ENCODE data around the gene TNFAIP8L1. TPM values are rescaled to one million over a fixed set of nuclear protein-coding genes. Genes with fewer than 3 reads are reported as not detected.

The TNFAIP8L1 gene
- total RNA-seq, 1 donor from 2014 or later, result 8.9 TPM

DNA sequence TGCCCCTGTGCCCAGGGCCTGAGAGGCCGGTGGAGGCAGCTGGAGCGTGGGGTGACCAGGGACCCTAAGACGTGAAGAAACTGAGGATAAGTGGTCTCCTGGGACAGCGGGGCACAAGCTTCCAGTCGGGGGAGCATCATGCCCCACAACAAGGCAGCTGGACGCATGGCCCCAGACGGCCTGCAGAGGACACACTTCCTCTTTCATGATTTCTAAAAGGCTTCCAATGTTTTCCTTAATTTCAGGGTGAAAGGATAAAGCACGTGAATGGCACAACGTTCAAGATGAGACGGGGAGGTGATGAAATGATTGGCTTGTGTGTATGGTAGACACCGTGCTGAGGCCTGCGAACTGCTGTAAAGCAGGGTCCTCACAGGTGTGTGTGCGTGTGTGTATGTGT lies 51.0 kb downstream of the TNFAIP8L1 start:
- no peaks in the 10 kb centered on the region for H3K27me3 Mint-ChIP-seq
- no peak for DNase-seq (ENCODE audit: extremely low spot score, unreplicated experiment)
- H3K27ac Mint-ChIP-seq, result no peak overlapping the region
- H3K4me3 Mint-ChIP-seq, result no peak overlapping the region
- H3K4me1 Mint-ChIP-seq (ENCODE audit: unreplicated experiment), result no peaks in the 10 kb centered on the region
- H3K9me3 Mint-ChIP-seq, result no peaks in the 10 kb centered on the region
- peaks cover 7% of the 10 kb centered on the region for H3K36me3 Mint-ChIP-seq
- TF ChIP-seq, protein P1, sequence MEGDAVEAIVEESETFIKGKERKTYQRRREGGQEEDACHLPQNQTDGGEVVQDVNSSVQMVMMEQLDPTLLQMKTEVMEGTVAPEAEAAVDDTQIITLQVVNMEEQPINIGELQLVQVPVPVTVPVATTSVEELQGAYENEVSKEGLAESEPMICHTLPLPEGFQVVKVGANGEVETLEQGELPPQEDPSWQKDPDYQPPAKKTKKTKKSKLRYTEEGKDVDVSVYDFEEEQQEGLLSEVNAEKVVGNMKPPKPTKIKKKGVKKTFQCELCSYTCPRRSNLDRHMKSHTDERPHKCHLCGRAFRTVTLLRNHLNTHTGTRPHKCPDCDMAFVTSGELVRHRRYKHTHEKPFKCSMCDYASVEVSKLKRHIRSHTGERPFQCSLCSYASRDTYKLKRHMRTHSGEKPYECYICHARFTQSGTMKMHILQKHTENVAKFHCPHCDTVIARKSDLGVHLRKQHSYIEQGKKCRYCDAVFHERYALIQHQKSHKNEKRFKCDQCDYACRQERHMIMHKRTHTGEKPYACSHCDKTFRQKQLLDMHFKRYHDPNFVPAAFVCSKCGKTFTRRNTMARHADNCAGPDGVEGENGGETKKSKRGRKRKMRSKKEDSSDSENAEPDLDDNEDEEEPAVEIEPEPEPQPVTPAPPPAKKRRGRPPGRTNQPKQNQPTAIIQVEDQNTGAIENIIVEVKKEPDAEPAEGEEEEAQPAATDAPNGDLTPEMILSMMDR (conservative IDR thresholded peaks at IDR 0.05), result no peak

DNA sequence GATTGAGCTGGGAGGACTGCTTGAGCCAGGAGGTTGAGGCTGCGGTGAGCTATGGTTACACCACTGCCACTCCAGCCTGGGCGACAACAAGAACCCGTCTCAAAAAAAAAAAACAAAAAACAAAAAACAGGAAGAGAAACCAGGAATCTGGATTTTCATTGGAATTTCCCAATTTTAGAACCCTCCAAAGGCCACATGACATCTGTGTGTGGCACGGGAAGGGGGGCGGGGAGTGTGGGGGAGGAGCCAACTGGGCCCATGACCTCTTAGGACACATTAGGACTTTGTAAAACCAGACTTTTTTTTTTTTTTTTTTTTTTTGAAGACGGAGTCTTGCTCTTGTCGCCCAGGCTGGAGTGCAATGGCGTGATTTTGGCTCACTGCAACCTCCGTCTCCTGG lies 52.1 kb downstream of the TNFAIP8L1 start:
- H3K27ac Mint-ChIP-seq, result no peak overlapping the region
- no peaks in the 10 kb centered on the region for H3K9me3 Mint-ChIP-seq
- H3K4me1 Mint-ChIP-seq (ENCODE audit: unreplicated experiment), result no peaks in the 10 kb centered on the region
- TF ChIP-seq, protein P1 (conservative IDR thresholded peaks at IDR 0.05), result no peak
- no peak overlapping the region for H3K4me3 Mint-ChIP-seq
- DNase-seq (ENCODE audit: extremely low spot score, unreplicated experiment), result no peak
- peaks cover 7% of the 10 kb centered on the region for H3K36me3 Mint-ChIP-seq
- no peaks in the 10 kb centered on the region for H3K27me3 Mint-ChIP-seq

DNA sequence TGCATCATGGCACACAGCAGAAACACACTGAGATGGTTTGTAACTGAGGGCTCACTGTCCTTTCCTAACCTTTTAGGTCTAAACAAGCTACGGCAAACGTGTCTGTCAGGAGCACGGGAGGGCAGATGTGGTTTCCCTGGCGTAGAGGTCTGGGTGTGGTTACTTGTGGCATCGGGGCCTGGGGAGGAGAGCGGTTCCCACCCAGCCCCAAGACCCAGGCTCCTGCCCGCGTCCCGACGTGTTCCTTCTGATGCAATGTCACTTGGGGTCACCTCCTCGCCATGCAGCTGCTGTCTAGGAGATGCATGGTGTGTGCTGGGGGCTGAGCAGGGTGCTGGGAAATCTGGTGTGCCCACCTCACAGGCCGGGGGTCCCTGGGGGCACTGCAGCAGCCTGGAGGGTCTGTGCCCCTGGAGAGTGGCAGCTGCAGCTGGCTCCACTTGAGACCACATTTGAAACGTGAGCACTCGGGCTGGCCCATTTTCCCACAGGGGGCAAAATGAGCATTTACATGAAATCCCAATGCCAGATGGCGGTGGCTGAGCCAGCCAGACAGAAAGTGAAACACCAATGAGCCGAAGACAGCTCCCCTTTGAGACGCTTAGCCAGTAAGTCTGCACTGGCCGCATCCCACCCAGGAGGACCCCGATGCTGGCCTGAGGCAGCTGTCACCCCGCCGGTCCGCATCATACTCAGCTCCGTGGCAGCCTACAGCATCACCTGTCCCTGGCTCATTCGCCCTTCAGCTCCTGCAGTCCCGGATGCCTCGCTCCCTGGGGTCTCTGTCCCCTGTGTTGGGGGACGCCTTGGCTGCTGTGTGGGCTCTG lies 53.1 kb downstream of the TNFAIP8L1 start:
- Mint-ChIP-seq H3K27ac (no peak overlapping the region), H3K27me3 (no peaks in the 10 kb centered on the region), H3K9me3 (no peaks in the 10 kb centered on the region), H3K4me1 (ENCODE audit: unreplicated experiment) (no peaks in the 10 kb centered on the region), H3K36me3 (peaks cover 7% of the 10 kb centered on the region), H3K4me3 (no peak overlapping the region)
- DNase-seq (ENCODE audit: extremely low spot score, unreplicated experiment), result no peak
- TF ChIP-seq, protein P1 (conservative IDR thresholded peaks at IDR 0.05), result no peak

DNA sequence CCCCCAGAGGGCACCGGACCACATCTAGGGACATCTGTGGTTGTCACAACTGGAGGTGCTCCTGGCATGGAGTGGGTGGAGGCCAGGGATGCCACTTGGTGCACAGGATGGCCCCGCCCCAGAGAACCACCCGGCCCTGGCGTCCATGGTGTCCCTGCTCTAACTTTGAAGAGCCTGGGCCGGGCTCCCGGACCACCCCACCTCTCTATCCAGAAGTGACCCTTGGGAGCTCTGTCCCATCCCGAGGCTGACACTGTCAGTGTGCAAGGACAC lies 53.7 kb downstream of the TNFAIP8L1 start:
- H3K27ac Mint-ChIP-seq, result no peak overlapping the region
- H3K4me3 Mint-ChIP-seq, result no peak overlapping the region
- H3K4me1 Mint-ChIP-seq (ENCODE audit: unreplicated experiment), result no peaks in the 10 kb centered on the region
- H3K27me3 Mint-ChIP-seq, result no peaks in the 10 kb centered on the region
- no peak for DNase-seq (ENCODE audit: extremely low spot score, unreplicated experiment)
- TF ChIP-seq, protein P1 (conservative IDR thresholded peaks at IDR 0.05), result no peak
- H3K9me3 Mint-ChIP-seq, result no peaks in the 10 kb centered on the region
- peaks cover 7% of the 10 kb centered on the region for H3K36me3 Mint-ChIP-seq

DNA sequence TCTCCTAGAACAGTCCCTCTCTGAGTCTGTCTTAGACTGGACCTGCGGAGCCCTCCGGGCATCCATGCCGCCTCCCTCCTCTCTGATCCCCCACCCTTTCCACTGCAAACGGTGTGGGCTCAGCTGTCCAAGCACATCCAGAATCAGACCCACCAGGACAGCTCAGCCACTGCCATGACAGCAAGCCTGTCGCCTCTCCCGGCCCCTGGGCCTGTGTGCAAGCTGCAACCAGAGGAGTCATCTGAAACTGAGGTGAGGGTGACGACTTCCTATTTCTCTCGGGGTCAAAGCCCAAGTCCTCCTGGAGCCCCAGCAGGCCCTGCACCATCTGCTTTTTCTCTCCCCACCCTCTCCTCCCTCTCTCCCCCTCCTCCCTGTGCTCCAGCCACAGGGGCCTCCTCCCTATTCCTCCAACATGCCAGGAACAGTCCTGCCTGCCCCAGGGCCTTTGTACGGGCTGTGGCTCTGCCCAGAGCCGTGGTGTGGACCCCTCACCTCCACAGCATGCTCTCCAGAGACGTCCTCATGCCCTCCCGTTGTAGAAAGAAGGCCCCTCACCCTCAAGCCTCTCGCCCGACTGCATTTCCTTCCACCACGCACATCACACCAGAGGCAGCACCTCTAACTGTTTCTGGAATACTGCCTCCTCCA lies 54.3 kb downstream of the TNFAIP8L1 start:
- Mint-ChIP-seq H3K27ac (no peak overlapping the region), H3K27me3 (no peaks in the 10 kb centered on the region), H3K9me3 (no peaks in the 10 kb centered on the region), H3K36me3 (peaks cover 7% of the 10 kb centered on the region), H3K4me1 (ENCODE audit: unreplicated experiment) (no peaks in the 10 kb centered on the region), H3K4me3 (no peak overlapping the region)
- no peak for DNase-seq (ENCODE audit: extremely low spot score, unreplicated experiment)
- TF ChIP-seq, protein P1 (conservative IDR thresholded peaks at IDR 0.05), result no peak

Data from type B pancreatic cell (in vitro differentiated cells).